Activated T-helper 1 cell treated with Interleukin-2 at 50 U/mL for 16 hours (primary cell): ENCODE results near the gene RWDD4.

Source experiments
- DNase-seq: peaks from one replicate; pipeline ENCODE4 v3.0.0-alpha.2; 2020; ENCODE audit warnings: low read depth

Gene RWDD4

DNA sequence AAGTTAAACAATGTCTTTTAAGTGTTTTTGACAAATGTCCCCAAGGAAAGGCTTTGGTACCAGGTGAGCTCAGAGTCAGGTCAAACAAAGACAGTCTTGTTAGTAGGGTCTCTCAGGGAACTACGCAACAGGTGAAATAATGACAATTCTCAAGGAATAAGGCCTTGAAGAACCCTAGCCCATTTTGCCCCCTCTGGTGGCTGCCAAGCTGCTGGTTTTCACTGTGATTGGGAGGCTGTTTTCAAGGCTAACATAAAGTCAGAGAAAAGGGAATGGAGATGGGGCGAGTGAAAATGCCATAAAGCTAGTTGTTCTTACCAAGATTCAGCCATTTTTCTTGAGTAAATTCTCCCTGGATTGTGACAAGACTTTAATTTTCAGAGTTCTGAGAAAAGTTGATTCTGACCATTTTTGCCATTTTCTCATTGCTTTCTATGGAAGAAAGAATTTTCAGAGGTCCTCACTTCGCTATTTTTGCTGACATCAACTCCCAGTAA, 58.7 kb downstream of the RWDD4 start:
- no peak for DNase-seq

DNA sequence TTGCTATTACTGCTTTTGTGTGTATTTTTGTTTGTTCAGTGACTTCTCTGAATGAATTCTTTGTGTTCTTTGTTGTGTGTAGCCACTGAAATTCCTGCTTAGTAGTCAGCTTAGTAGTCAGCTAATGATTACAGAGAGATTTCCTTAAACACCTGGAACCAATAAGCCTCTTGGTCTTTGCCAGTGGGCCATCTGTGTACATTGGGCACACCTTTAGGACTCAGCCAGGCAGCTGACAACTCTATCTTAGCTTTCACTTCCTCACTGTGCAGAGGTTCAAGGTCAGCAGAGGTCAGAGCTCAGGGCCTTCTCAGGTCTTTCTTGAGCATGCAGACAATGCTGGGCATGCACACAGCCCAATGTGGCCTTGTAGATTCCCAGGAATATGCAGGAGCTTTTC, 59.3 kb downstream of the RWDD4 start:
- DNase-seq, result no peak

DNA sequence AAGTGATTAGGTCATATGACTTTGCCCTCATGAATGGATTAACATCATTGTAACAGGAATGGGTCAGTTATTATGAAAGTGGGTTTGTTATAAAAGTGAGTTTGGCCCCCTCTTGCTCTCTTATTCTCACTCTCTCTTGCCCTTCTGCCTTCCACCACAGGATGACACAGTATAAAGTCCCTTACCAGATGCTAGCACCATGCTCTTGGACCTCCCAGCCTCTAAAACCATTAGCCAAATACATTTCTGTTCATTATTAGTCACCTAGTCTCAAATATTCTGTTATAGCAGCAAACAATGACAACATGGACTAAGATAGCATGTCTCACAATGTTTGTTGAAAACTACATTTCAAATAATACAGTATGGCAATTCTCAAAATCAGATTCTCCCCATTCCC, 59.7 kb downstream of the RWDD4 start:
- DNase-seq, result no peak

GRCh38 chr4:183596067-183596757, 62.8 kb downstream of the RWDD4 start:
- DNase-seq, result no peak

DNA sequence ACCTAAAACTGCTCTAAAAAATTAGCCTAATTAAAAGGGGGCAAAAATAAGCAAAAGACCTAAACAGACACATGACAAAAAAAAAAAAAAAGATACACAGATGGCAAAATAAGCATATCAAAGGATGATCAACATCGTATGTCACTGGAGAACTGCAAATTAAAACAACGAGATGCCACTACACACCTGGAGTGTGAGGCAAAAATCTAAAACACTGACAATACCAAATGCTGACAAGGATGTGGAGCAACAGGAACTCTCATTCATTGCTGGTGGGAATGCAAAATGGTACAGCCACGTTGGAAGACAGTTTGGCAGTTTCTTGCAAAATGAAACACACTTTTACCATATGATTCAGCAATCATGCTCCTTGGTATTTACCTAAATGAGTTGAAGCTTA, 64.2 kb downstream of the RWDD4 start:
- no peak for DNase-seq

DNA sequence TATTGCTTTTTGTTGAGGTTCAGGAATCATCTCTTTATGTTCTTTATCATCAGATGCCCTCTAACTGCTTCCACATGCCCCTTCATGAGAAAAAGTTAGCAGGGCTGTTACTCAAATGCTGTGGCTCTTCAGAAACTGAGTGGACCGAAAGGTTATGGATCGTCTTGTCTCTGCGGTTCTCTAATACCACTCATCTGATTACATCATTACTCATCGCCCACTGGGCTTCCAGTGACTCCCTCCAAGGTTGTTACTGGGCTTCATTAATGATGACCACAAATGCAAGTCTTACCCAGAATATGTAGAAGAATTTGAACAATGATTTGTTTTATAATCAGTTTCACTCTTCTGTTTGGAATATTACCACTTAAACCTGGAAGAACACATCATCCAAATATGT, 67.7 kb downstream of the RWDD4 start:
- no peak for DNase-seq
